Measurements from ENCODE around the gene PFN3. TPM values are rescaled to one million over a fixed set of nuclear protein-coding genes. Genes with fewer than 3 reads are reported as not detected.
"Not testable (repeated sequence)": the region's sequence is repeated elsewhere in the genome, so short reads cannot be mapped to it uniquely, and the experiment has no call there.

The PFN3 gene
- total RNA-seq, 4 donors from 2014 or later = not detected

DNA sequence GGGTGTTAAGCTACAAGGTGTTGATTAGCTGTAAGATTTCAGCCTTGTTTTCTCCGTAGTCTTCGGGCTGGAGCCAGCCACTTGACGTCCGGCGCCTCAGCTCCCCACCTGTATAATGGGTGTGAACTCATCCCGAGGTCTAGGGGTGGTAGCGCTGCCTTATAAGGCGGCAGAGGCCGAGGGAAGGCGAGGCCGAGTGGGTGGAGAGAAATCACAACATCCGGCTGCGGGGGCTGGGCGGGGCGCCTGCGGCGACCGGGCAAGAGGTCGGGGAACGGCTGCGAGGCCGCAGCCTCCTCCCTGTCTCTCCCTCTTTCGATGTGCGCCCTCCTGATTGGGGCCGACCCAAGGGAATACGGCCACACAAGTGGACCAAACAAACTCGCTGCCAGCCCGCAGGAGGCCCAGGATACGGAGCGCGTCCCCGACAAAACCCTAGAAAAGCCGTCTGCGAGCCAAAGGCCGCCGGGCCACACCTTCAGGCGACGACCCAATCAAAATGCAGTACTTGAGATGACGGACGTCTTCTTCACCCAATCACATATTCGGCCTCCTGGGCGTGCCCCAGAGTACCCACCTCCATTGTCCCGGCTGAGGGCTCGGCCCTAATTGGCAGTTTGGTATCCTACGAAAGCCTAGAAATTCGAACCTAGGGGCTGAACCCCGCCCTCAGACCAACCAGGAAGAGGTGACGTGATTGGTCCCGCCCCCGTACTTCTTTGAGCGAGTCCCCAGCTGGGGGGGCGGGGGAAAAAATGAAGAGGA lies 25.5 kb upstream of the PFN3 start:
- intact Hi-C loops (cut with DNase I; ENCODE audit: low total_unique reads) = loop anchor here (1.0 kb wide), 1 partner anchor 35 kb away; no protein-coding TSS in a partner anchor
- DNase-seq (ENCODE audit: low spot score in 2 of 2) = peak; percentile 100
- TF ChIP-seq, protein P1, sequence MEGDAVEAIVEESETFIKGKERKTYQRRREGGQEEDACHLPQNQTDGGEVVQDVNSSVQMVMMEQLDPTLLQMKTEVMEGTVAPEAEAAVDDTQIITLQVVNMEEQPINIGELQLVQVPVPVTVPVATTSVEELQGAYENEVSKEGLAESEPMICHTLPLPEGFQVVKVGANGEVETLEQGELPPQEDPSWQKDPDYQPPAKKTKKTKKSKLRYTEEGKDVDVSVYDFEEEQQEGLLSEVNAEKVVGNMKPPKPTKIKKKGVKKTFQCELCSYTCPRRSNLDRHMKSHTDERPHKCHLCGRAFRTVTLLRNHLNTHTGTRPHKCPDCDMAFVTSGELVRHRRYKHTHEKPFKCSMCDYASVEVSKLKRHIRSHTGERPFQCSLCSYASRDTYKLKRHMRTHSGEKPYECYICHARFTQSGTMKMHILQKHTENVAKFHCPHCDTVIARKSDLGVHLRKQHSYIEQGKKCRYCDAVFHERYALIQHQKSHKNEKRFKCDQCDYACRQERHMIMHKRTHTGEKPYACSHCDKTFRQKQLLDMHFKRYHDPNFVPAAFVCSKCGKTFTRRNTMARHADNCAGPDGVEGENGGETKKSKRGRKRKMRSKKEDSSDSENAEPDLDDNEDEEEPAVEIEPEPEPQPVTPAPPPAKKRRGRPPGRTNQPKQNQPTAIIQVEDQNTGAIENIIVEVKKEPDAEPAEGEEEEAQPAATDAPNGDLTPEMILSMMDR (IDR thresholded peaks at IDR 0.05) = no peak
- no peak for TF ChIP-seq POLR2A (IDR thresholded peaks at IDR 0.05)
- 0 to 1% methylated on average over 52 of the region's 52 CpGs for WGBS, 2 donors
- H3K4me3 ChIP-seq (ENCODE audit: low read depth, poor library complexity, severe bottlenecking) = peak overlapping the region; percentile 8

DNA sequence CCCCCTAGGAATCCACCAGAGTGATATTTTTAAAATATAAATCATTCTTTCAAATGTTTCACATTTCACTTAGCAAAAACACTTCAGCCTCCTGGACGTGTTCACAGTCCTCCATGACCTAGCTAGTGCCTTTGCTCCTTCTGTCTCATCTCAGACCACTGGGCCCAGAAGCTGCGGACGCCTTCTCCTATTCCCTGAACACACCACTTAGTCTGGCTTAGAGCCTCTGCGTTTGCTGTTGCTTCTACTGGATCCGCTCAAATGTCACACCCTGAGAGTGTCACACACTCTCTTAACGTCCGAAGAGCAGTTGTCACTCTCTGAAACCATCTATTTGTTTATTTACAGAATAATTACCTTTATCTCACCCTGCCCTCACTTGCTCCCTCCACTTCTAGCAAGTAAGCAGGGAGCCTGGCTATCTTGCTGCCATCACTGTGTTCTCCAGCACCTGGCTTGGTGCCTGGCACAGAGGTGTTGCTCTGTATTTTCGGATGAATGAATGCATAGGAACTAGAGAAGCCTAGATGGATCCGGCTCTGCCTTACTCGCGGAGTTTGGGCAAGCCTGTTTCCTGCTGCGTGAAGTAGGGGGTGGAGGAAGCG lies 24.8 kb upstream of the PFN3 start:
- intact Hi-C loops (cut with DNase I; ENCODE audit: low total_unique reads) = no loop called here
- 43 to 45% methylated on average over 13 of the region's 13 CpGs for WGBS, 2 donors

DNA sequence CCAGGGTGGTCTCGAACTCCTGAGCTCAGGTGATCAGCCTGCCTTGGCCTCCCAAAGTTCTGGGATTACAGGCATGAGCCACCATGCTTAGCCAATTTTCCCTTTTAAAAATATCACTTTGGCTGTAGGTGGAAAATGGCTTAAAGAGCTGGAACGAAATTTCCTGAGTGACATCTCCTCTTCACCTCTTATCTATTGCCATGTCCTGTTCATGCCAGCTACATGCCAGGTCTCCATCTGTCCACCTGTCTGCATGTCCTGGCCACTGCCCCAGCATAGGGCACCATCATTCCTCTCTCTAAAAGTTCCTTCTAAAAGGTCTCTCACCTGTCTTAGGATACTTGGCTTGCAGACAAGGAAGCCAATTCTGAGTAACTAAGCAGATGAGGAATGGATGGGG lies 23.2 kb upstream of the PFN3 start:
- intact Hi-C loops (cut with DNase I; ENCODE audit: low total_unique reads) = no loop called here
- DNase-seq (ENCODE audit: low spot score in 2 of 2) = no peak

More for the DNA sequence above, 24.8 kb upstream of the PFN3 start:
- peak overlapping the region; percentile 8 for H3K4me3 ChIP-seq (ENCODE audit: low read depth, poor library complexity, severe bottlenecking)
- no peak for DNase-seq (ENCODE audit: low spot score in 2 of 2)
- no peak for TF ChIP-seq POLR2A (IDR thresholded peaks at IDR 0.05)
- TF ChIP-seq, protein P1 (IDR thresholded peaks at IDR 0.05) = no peak

DNA sequence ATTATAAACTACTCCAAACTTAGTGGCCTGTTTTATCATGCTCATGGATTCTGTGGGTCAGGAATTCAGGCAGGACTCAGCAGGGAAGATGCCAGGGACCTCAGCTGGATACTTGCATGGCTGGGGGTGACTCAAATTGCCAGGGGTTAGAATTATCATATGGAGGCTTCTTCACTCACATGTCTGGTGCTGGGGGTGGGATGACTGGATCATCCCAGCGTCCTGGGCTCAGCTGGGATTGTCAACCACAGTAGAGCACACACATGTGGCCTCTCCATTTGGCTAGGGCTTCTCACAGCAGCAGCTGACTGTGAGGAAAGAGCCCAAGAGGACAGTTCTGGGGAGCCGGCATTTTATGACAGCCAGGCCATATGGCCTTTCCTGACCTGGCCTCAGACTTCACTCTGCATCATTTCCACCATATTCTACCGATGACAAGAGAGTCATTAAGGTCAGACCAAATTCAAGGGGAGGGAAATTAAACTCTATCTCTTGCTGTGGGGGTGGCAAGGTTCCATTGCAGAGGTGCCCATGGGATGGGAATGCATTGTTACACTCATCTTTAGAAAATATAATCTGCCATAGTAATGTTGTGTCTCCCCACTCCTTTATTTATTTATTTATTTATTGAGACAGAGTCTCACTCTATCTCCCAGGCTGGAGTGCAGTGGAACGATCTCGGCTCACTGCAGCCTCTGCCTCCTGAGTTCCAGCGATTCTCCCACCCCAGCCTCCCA lies 20.8 kb upstream of the PFN3 start:
- H3K4me3 ChIP-seq (ENCODE audit: low read depth, poor library complexity, severe bottlenecking) = no peak overlapping the region
- intact Hi-C loops (cut with DNase I; ENCODE audit: low total_unique reads) = no loop called here
- no peak for DNase-seq (ENCODE audit: low spot score in 2 of 2)
- WGBS, 2 donors = 74 to 76% methylated on average over 6 of the region's 6 CpGs
- TF ChIP-seq, protein P1 (IDR thresholded peaks at IDR 0.05) = no peak
- no peak for TF ChIP-seq POLR2A (IDR thresholded peaks at IDR 0.05)

More for the DNA sequence above, 23.2 kb upstream of the PFN3 start:
- WGBS, 2 donors = 92 to 95% methylated on average over 2 of the region's 2 CpGs
- H3K4me3 ChIP-seq (ENCODE audit: low read depth, poor library complexity, severe bottlenecking) = no peak overlapping the region
- TF ChIP-seq, protein P1 (IDR thresholded peaks at IDR 0.05) = no peak

DNA sequence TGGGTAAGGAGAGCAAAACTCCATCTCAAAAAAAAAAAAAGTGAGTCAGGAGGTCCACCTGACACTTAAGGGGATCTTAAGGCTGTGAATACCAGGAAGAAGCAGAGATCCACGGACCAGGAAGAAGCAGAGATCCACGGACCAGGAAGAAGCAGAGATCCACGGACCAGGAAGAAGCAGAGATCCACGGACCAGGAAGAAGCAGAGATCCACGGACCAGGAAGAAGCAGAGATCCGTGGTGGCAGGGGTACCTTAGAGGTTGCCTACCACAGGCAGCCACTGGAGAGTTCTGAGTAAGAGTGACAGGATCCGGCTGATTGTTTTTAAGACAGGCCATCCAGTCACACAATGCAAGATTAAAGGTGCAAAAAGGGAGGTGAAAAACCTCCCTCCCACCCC lies 20.0 kb upstream of the PFN3 start:
- intact Hi-C loops (cut with DNase I; ENCODE audit: low total_unique reads); DNase-seq (ENCODE audit: low spot score in 2 of 2); H3K4me3 ChIP-seq (ENCODE audit: low read depth, poor library complexity, severe bottlenecking): not testable (repeated sequence)
- 65 to 73% methylated on average over 7 of the region's 7 CpGs for WGBS, 2 donors

DNA sequence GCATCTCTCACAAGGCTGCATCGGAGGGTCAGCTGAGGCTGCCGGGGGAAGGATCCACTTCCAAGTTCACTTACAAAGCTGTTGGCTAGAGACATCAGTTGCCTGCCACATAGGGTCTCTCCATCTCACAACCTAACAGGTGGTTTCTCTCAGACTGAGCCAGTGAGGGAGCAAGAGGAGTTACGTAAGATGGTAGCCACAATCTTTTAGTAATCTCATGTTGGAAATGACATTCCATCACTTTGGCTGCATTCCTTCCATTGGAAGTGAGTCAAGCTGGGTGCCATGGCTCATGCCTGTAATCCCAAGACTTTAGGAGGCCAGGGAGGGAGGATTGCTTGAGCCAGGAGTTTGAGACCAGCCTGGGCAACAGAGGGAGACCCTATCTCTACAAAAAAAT lies 18.6 kb upstream of the PFN3 start:
- no peak overlapping the region for H3K4me3 ChIP-seq (ENCODE audit: low read depth, poor library complexity, severe bottlenecking)
- intact Hi-C loops (cut with DNase I; ENCODE audit: low total_unique reads) = no loop called here
- DNase-seq (ENCODE audit: low spot score in 2 of 2) = no peak
- TF ChIP-seq, protein P1 (IDR thresholded peaks at IDR 0.05) = no peak
- TF ChIP-seq POLR2A (IDR thresholded peaks at IDR 0.05) = no peak
- 90% methylated on average over 3 of the region's 3 CpGs for WGBS, 2 donors

DNA sequence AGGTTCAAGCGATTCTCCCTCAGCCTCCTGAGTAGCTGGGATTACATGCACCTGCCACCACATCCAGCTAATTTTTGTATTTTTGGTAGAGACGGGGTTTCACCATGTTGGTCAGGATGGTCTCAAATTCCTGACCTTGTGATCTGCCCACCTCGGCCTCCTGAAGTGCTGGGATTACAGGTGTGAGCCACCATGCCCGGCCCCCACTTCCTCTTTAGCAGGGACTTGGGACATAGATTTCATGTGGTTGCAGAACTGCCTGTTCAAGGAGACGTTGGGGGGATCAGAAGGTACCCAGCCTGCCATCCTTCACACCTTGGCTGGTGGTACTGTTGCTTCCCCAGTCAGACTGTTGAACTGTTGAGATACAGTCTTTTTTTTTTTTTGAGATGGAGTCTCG lies 16.6 kb upstream of the PFN3 start:
- 78 to 90% methylated on average over 6 of the region's 6 CpGs for WGBS, 2 donors
- intact Hi-C loops (cut with DNase I; ENCODE audit: low total_unique reads) = not testable (repeated sequence)

More for the DNA sequence above, 16.6 kb upstream of the PFN3 start:
- not testable (repeated sequence) for DNase-seq (ENCODE audit: low spot score in 2 of 2); H3K4me3 ChIP-seq (ENCODE audit: low read depth, poor library complexity, severe bottlenecking)

Data from lower leg skin (tissue), 4 donors.